Posterior cingulate gyrus (tissue), 11 donors: ENCODE measurements around the gene UBE4B.

ENCODE experiments used
- DNase-seq, 10 donors: peaks; one replicate each; pipeline versions ENCODE4 v3.0.0 to v3.0.0-alpha.2; 2020 to 2021; ENCODE audit warnings: mixed read lengths in 3 of 10
- intact Hi-C: fragments of 100-400 bp; cut with DNase I; formaldehyde crosslinking; loops from one replicate; pipeline ENCODE4 v1.15.1; 2023

UBE4B gene

GRCh38 chr1:10031461-10031860 is 1.3 kb upstream of the UBE4B start:
- intact Hi-C loops: loop anchor here (5.0 to 10.0 kb wide), 5 partner anchors 76 to 403 kb away; partner anchors contain the start of gene CENPS

GRCh38 chr1:10033359-10033845 is 644 bp downstream of the UBE4B start:
- intact Hi-C loops: loop anchor here (5.0 to 10.0 kb wide), 5 partner anchors 74 to 401 kb away; partner anchors contain the start of gene CENPS
- DNase-seq: peak in 4 of 10 donors; percentile 8 to 64 (median 33)

More at GRCh38 chr1:10031461-10031860, 1.3 kb upstream of the UBE4B start:
- DNase-seq: no peak

DNA sequence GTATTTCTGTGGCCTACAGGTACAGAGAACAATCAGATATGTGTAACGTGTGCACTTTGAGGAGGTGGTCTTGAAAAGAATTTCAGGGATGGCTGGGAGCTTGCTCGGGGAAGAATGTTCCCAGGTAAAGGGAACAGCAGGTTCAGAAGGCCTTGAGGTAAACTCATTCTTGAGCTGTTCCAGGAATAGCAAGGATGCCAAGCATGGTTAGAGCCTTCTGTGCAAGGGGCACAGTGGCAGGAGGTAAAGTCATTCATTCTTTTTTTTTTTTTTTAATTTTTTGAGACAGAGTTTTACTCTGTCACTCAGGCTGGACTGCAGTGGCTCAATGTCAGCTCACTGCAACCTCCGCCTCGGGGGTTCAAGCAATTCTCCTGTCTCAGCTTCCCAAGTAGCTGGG is 10.0 kb downstream of the UBE4B start:
- DNase-seq: no peak
- intact Hi-C loops: no loop called here

DNA sequence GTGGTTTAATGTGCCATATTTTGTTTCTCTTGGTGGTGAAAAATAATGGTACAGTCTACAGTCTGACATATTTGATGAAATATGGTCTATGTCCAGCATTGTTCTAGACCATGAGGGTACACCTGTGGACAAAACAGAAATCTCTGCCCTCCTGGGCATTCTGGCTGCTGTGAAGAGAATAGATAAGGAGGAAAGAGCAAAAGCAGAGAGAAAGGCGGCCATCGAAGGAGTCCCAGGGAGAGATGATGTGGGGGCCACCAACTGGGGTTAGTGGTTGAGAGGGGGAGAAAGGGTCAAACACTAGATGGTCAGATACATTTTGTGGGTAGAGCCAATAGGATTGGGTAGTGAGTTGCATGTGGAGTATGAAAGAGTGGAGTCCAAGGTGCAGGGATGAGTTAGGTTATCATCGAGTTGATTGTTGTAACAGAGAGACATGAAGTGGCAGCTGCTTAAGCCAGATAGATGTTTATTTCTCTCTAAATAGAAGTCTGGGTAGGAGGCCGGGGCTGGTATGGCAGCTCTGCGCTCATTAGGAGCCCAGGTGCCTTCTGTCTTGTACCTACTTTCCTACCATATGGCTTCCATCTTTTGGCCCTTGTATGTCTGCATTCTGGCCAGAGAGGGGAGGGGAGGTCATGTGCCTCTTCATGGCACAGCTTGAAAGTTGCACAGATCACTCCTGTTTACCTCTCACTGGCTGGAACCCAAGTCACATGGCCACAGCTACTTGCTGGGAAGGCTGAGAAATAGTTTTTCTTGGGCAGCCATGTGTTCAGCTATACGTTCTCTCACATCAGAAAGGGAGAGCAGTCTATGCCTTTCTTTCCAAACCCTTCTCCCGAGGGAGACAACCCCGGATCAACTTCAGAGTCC is 13.0 kb downstream of the UBE4B start:
- intact Hi-C loops: no loop called here
- no peak for DNase-seq

GRCh38 chr1:10046356-10047085 is 13.8 kb downstream of the UBE4B start:
- intact Hi-C loops: no loop called here
- no peak for DNase-seq

DNA sequence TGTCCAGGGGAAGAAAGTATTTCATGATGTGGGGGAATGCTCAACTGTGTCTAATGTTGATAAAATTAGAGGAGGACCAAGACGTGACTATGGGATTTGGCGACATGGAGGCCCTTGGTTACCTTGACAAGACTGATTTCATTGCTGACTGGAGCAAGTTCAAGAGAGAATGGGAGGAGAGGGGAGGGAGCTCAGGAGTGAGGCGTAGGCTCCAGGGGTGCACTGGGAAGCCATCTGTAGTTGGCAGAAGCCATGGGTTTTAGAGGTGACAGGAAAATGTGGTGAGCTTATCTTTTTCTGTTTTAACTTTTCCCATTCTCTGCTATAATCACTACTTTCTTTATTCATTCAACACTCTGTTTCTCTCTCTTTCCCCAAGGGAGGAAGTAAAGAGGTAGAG is 15.8 kb downstream of the UBE4B start:
- no peak for DNase-seq
- intact Hi-C loops: no loop called here

DNA sequence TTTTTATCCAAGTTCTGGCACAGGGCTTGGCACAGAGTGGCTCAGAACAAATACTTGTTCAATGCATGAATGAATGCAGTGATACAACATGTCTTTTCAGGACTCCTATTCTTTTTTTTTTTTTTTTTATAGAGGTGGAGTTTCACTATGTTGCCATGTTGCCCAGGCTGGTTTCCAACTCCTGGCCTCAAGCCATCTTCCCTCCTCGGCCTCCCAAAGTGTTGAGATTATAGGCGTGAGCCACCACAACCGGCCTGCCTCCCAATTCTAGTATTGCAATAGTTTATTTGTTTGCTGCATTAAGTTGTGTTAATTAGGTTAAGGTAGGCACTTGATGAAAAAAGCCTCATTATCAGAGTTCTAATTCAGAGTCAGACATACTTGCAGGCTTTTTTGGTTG is 17.9 kb downstream of the UBE4B start:
- DNase-seq: no peak
- intact Hi-C loops: no loop called here

DNA sequence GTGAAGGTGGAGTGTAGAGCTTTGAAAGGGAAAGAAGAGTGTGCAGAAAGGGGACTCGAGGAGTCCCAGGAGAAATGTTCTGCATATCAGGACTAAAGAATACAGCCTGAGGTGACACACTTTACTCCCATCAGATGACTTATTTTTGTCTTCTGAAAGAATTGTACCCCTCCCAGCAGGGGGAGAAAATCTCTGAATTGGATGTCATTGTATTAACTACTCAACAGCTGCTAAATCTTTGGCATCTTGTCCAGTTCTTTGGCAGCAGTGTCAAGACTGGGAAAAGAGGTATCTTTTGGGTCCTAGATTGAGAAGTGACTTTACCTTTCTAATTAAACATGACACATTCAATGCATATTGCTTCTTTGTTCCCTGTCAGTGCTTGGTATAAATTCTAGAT is 18.9 kb downstream of the UBE4B start:
- DNase-seq: no peak
- intact Hi-C loops: no loop called here

DNA sequence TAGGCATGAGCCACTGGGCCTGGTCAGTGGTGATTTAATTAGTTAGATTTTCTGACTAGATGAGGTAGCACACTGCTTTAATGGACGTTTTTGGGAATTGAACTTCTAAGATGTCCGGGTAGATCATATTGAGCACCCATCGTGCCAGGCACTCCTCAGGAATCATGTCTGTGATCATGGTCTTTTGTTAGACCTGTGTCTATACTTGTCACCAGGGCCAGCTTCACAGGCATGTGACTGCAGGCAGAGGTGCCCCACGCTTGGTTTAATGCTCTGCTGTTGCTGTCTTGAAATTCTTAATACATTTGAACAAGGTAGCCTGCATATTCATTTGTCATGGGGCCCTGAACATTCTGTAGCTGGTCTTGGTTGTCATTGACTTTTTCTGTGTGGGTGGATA is 19.6 kb downstream of the UBE4B start:
- intact Hi-C loops: no loop called here
- peak in 1 of 10 donors; percentile 28 for DNase-seq

- no peak for DNase-seq
- intact Hi-C loops: no loop called here
These were observed 21.7 kb downstream of the UBE4B start for GRCh38 chr1:10054465-10054864.

DNA sequence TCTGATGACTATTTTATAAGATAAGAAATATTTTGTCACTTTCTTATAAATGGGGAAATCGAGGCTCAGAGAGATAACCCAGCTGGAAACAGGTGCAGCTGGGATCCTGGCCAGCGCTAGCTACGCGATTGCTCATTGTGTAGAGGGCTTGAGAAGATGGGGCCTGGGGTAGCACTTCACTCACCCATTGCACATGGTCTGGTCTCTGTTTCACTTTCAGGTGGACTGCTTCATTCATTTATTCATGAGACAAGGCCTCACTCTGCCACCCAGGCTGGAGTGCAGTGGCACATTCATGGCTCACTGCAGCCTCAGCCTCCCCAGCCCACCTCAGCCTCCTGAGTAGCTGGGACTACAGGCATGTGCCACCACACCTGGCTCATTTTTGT is 23.8 kb downstream of the UBE4B start:
- intact Hi-C loops: no loop called here
- peak in 1 of 10 donors; percentile 41 for DNase-seq

- peak in 4 of 10 donors; percentile 40 to 89 (median 54) for DNase-seq
- intact Hi-C loops: no loop called here
These were observed 24.6 kb downstream of the UBE4B start for GRCh38 chr1:10057343-10057742.

DNA sequence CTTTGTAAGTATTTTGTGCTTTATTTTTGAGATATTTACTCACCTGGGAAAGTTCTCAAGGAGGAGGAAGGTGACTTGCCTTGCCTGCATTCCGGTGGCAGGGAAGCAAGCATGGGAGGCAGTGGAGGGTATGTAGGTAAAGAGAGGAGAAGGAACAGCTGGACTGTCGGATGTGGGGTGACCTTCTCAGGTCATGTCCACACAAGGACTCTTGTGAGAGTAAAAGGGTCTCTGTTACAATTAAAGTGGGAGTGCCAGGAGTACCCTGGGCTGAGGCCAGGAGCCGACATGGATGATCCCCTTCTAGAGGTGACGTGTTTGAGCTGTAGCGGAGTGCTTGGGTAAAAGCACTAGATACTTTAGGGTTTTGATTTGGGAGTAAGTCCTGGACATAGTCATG is 25.0 kb downstream of the UBE4B start:
- intact Hi-C loops: no loop called here
- DNase-seq: peak in 1 of 10 donors; percentile 50

DNA sequence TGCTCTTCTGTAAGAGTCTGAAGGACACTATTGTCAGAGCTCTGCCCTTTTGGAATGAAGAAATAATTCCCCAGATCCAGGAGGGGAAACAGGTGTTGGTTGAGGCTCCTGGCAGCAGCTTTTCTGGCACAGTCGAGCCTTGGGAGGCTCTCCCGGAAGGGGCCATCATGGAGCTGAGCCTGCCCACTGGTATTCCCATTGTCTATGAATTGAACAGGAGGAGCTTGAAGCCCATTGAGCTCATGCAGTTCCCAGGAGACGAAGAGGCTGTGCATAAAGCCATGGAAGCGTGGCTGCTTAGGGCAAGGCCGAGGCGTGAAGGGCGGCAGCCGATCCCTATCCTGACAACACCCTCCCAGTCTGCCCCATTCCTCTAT is 26.6 kb downstream of the UBE4B start:
- peak in 1 of 10 donors; percentile 40 for DNase-seq
- intact Hi-C loops: no loop called here

- no peak for DNase-seq
- intact Hi-C loops: no loop called here
These were observed 27.7 kb downstream of the UBE4B start for GRCh38 chr1:10060311-10061100.

DNA sequence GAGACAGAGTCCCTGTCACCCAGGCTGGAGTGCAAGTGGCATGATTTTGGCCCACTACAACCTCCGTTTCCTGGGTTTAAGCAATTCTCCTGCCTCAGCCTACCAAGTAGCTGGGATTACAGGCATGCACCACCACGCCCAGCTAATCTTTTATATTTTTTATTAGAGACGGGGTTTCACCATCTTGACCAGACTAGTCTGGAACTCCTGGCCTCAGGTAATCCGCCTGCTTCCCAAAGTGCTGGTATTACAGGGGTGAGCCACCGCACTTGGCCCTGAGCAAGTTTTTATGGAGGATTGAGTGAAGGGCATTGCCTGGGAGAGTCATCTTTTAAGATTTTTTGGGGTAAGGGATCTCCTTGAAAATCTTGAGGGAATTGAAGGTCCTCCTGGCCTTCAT is 28.5 kb downstream of the UBE4B start:
- intact Hi-C loops: no loop called here
- no peak for DNase-seq

DNA sequence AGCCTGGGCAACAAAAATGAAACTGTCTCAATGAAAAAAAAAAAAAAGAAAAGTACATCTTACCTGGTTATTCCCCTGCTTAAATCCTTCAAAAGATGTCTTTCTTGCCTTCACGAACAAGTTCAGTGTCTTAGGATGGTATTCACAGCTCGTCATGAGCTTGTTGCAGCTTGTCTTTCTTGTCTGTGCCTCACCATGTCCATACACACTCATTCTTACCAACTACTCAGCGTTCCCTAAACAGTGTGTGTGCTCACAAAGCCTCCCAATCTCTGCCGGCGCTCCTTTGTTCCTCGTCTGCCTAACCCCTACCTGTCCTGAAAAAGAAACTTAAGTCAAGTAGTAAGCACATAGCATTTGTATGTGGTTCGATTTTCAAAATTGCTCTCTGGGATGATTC is 31.1 kb downstream of the UBE4B start:
- no peak for DNase-seq
- intact Hi-C loops: no loop called here

GRCh38 chr1:10064416-10065343 is 31.9 kb downstream of the UBE4B start:
- DNase-seq: peak in 1 of 10 donors; percentile 37
- intact Hi-C loops: no loop called here

- peak in 5 of 10 donors; percentile 16 to 89 (median 38) for DNase-seq
These were observed 32.6 kb downstream of the UBE4B start for GRCh38 chr1:10065344-10065685.

GRCh38 chr1:10065760-10066159 is 33.0 kb downstream of the UBE4B start:
- no peak for DNase-seq
- intact Hi-C loops: no loop called here

More at GRCh38 chr1:10065344-10065685, 32.6 kb downstream of the UBE4B start:
- intact Hi-C loops: no loop called here
